ENCODE results near the gene DBH.

The DBH gene

GRCh38 chr9:133685653-133686609 lies 49.8 kb downstream of the DBH start:
- DNase-seq = no peak

DNA sequence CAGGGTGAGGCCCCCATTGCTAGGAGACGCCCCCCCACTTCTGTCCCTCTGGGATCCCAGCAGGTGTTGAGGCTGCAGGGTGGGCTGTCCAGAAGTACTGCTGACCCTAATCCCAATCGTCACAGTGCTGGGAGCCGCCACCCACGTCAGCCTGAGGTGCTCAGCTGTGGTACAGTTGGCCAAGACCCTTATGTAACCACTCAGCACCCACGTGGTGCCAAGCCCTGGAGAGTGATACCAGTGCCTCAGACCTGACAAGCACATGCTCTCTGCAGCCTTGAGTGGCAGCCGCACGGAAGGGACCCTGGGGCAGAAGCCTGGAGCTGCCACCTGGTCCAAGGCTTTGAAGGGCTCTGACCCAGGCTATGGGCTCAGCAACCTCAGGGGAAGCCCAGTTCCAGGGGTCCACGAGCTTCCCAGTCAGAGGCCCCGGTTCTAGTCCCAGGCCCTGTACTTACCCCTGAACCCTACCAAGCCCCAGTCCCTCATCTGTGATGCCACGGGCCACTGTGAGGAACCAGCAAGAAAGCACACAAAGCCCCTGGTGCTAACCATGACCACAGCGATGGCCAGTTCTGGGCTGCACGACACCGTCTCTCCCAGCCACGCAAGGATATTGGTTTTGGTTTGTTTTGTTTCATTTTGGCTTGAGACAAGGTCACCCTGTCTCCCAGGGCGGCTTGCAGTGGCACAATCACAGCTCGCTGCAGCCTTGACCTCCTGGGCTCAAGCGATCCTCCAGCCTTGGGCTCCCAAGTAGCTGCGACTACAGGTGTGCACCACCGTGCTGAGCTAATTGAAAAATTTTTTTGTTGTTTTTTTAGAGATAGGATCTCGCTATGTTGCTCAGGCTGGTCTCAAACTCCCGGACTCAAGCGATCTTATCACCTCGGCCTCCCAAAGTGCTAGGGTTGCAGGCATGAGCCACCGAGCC lies 50.7 kb downstream of the DBH start:
- DNase-seq = no peak

GRCh38 chr9:133687856-133688761 lies 51.9 kb downstream of the DBH start:
- no peak for DNase-seq

DNA sequence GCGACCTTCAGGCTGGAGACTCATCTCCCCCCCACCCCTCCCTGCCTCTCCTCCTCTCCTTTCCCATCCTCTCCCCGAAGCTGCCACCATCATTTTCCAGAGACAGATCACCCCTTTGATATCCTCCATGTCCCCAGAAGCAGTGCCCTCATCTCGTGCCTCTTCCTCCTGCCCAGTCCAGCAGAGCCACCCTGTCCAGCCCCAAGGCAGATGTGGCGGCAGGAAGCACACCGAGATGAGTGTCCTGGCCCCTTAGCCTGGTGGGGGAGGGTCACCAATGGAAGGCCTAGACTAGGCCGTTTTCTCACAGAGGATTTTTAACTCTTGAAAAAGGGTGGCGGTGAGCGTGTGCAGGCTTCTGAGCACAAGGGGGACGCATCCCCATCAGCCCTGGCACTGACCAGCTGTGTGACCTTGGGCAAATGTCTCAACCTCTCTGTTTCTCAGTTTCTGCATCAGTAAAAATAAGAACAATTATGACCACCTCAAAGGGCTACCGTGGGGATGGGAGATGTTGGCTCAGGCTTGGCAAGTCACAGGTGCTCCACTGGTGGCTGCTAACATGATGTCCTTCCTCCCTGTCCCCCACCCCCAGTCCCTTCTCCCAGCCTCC lies 53.1 kb downstream of the DBH start:
- DNase-seq = no peak

DNA sequence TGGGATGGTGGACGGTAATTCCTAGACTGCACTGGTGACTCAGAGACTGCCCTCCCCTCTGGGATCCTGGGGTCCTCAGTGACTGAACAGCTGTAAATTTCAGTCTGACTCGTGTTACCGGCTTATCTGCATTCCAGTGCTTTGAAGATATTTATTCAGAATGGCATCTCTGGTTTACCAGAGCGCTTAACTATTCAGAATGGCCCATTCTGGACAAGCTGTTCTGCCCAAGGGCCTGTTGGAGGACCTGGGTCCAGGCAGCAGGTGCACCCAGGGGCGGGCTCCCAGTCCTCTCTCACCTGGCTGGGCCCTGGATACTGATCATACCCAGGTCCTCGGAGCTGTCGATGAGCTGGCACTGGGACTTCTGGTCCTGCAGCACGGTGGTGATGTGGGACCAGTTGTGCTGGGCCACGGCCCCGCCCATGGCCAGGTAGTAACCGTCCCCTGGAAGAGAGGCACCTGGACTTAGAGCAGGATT lies 54.0 kb downstream of the DBH start:
- no peak for DNase-seq

DNA sequence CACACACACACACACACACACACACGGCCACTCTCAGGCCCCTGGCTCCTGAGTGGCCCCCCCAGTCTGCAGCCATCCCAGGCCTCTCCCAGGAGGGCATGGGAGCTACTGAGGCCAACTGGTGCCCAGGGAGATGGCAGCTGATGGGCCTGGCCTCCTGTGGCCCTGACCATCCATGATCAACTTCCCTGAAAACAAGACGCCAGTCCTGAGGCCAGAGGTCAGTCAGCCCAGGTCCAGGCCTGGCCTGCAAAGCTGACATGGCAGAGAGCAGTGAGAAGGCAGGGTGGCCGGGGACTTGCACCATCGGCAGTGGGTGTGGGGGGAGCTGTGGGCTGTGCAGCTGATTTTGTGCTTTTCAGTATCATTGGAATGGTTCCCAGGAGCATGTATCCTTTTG lies 55.0 kb downstream of the DBH start:
- DNase-seq = no peak

- no peak for DNase-seq
Observed at GRCh38 chr9:133691626-133692363, 55.6 kb downstream of the DBH start.

DNA sequence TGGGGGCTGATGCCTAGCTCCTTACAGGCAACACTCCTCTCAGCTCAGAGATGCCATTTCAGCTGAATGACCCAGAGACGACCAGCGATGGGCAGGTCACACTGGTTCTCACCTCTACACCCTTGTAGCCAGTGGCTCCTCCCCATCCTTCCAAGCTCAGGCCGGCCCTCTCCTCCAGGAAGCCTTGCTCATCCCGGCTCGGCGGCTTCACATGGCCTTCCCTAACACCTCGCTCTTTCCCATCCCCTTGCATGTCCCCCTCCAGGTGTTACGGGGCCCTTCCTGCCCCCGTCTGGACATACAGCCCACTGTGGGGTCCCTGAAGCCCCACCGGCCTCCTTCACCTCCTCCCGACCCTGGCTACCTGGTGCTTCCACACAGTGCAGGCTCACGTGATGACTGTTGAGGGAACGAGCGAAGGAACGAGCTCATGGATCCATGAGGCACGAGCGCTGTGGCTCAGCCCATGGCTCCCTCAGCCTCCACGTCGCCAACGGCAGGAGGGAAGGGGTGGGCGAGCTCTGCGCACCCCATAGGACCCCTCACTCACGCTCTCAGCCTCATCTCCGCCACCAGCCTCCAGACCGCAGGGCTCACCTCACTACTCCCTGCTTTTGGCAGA lies 56.3 kb downstream of the DBH start:
- no peak for DNase-seq

DNA sequence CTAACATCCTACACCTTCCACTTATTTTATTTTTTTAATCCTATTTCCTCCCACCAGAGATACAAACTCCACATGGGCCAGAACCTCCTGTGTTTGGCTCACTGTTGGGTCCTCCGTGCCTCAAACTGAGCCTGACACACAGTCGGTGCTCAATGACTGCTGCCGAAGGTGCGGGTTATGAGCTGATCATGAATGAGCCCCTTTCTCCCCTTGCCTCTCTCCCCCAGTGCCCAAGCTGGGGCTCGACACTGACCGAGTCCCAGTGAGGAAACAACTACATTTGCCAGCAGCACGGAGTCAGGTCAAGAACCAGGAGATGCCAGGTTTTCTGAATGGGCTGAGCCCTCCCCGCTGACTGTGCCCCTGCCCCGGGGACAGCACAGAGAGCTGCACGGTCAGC lies 57.0 kb downstream of the DBH start:
- DNase-seq = no peak

GRCh38 chr9:133693703-133694529 lies 57.8 kb downstream of the DBH start:
- no peak for DNase-seq

GRCh38 chr9:133694686-133695085 lies 58.5 kb downstream of the DBH start:
- DNase-seq = no peak

- no peak for DNase-seq
Observed at GRCh38 chr9:133696071-133696472, 59.9 kb downstream of the DBH start.

GRCh38 chr9:133699546-133699945 lies 63.4 kb downstream of the DBH start:
- no peak for DNase-seq

- DNase-seq = no peak
Observed at GRCh38 chr9:133700819-133701320, 64.7 kb downstream of the DBH start.

DNA sequence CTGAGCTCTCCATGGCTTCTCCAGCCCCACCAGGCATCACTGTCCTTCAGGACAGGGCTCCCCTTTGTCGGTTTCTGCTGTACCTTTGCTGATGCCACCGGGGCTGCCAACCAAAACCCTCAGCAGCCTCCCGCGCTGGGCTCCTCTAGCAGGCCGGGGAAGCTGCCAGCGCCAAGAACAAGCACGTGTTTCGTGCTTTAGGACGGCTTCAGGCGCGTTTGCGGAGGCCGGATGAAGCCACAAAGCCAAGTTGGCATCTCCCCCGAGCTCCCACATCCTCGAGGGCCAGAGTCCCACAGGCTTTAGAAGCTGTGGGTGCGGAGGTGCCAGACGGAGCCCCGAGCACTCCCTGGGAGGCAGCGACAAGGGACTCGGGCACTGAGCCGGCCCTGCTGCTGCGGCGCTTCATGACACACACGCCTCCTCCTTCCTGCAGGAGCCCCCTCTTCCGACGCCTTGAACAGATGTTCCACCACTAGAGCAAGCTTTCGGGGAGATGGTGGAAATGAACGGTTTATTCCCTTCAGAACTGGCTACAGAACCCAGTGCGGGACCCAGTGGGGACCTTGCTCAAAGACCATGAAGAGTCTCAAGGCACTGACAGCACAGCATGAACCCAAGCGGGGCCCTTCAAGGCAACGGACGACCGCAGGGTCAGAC lies 65.3 kb downstream of the DBH start:
- DNase-seq = no peak

- no peak for DNase-seq
Observed at GRCh38 chr9:133701981-133702797, 66.0 kb downstream of the DBH start.

DNA sequence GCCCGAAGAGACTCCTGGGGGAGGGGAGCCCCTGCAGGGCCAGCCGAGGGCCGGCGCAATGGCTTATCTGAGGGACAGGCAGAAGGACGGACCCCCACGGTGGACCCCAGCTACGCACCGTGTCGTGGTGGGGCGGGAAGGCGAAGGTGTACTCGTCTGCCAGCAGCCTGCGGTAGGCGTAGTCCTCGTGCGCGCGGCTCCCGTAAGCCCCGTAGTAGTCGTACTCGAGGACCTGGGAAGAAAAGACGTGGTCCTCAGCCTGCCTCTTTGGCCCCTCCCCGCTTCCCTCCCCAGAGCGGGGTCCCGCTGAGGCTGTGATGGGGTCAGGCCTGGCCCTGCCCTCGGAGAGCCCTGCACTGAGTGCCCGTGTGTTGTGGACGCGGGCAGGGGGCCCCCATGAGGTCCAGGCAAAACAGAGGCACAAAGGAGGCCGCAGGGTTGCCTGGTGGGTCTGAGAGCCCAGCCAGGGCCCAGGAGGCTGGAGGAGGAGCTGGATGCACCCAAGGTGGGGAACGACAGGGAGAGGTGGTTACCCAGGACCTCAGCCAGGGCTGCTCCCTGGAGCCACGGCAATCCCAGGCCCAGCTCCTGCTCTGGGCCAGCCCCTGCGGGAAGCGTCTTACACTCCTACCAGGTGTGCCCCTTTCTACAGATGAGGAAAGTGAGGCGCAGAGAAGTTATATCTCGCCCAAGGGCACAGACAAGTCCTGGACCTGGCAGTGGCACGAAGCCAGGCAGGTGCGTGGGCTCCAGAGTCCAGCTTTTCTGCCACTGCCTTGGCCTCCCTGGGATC lies 66.8 kb downstream of the DBH start:
- DNase-seq = no peak

All from hematopoietic multipotent progenitor cell treated with erythropoietin and hydrocortisone succinate and interleukin-3 and kit ligand, for 6 days (in vitro differentiated cells).